HepG2 (cell line): ENCODE measurements around the gene TPPP2. TPM values are rescaled to one million over a fixed set of nuclear protein-coding genes. Genes with fewer than 3 reads are reported as not detected.

Experiments
- GATAD1 ChIP-seq: IDR thresholded peaks from 2 replicates; pipeline ENCODE4 v1.6.1; 2016; ENCODE audit warnings: missing genetic modification reagents, missing compliant biosample characterization
- HHEX ChIP-seq: IDR thresholded peaks from 2 replicates; pipeline ENCODE4 v1.6.1; 2016; ENCODE audit warnings: control low read depth
- KDM4B ChIP-seq: sonication (generic); formaldehyde crosslinking; IDR thresholded peaks from 2 replicates; pipeline ENCODE4 v1.4.0; 2020; ENCODE audit warnings: missing genetic modification reagents
- KLF9 ChIP-seq: IDR thresholded peaks from 2 replicates; pipeline ENCODE4 v1.6.1; 2016; ENCODE audit warnings: low read depth
- SAP130 ChIP-seq: IDR thresholded peaks from 2 replicates; pipeline ENCODE4 v1.6.1; 2016; ENCODE audit warnings: low read depth
- SIN3B ChIP-seq: fragments of 150-350 bp; IDR thresholded peaks from 2 replicates; pipeline ENCODE4 v1.6.1; 2014; ENCODE audit warnings: low read length
- SP5 ChIP-seq: IDR thresholded peaks from 2 replicates; pipeline ENCODE4 v1.6.1; 2016; ENCODE audit warnings: low read depth, borderline replicate concordance
- ZFYVE20 ChIP-seq: sonication (generic); formaldehyde crosslinking; IDR thresholded peaks from 2 replicates; pipeline ENCODE4 v1.8.0; 2023; ENCODE audit warnings: low read depth, mild to moderate bottlenecking, moderate library complexity, missing genetic modification reagents, borderline replicate concordance
- ZNF713 ChIP-seq: sonication (generic); formaldehyde crosslinking; IDR thresholded peaks from 2 replicates; pipeline ENCODE4 v1.4.0; 2020; ENCODE audit warnings: mild to moderate bottlenecking, missing genetic modification reagents
- polyA plus RNA-seq, 8 experiments: library from polyadenylated mRNA; depleted of rRNA in 3 of 8; stranded (reverse) in 7 of 8; unstranded in 1 of 8; fragments of >200 nt; fragmentation: Illumina TruSeq in 4 of 8; extraction: Trizol in 4 of 8; gene quantifications; 2 replicates each; pipeline versions ENCODE4 v1.2.1 to v1.2.3, GENCODE V29; 2011 to 2016; ENCODE audit warnings: low read depth in 4 of 8, missing spikeins in 1 of 8, mixed read lengths in 1 of 8; ENCODE audit not compliant: insufficient read depth in 1 of 8
- total RNA-seq, 5 experiments: library from RNA; depleted of rRNA; stranded (reverse); fragments of >200 nt; fragmentation: Illumina TruSeq; extraction: Trizol; gene quantifications; 2 replicates each; pipeline ENCODE4 v1.2.3, GENCODE V29; 2016; ENCODE audit warnings: low read depth in 1 of 5
- TF ChIP-seq, protein P1 (sequence below): sonication (generic); formaldehyde crosslinking; IDR thresholded peaks from 2 replicates; pipeline ENCODE4 v1.4.0; 2020; ENCODE audit warnings: missing genetic modification reagents
- TF ChIP-seq, protein P2 (sequence below): sonication (generic); formaldehyde crosslinking; IDR thresholded peaks from 2 replicates; pipeline ENCODE4 v1.8.0; 2022; ENCODE audit warnings: missing genetic modification reagents, mild to moderate bottlenecking, inconsistent platforms, borderline replicate concordance
- TF ChIP-seq, protein P3 (sequence below): sonication (generic); formaldehyde crosslinking; IDR thresholded peaks from 2 replicates; pipeline ENCODE4 v1.4.0; 2020; ENCODE audit warnings: missing genetic modification reagents
- TF ChIP-seq, protein P4 (sequence below), 2 experiments: sonication (generic) in 1 of 2; formaldehyde crosslinking in 1 of 2; IDR thresholded peaks; 2 replicates each; pipeline versions ENCODE4 v1.4.0 to v1.6.1; 2018 to 2020; ENCODE audit warnings: missing genetic modification reagents in 2 of 2, borderline replicate concordance in 1 of 2, low read depth in 1 of 2, mild to moderate bottlenecking in 1 of 2, missing biosample characterization in 1 of 2
- TF ChIP-seq, protein P5 (sequence below): sonication (generic); formaldehyde crosslinking; IDR thresholded peaks from 2 replicates; pipeline ENCODE4 v1.4.0; 2020; ENCODE audit warnings: low read depth, missing genetic modification reagents
- TF ChIP-seq, protein P6 (sequence below): sonication (generic); formaldehyde crosslinking; IDR thresholded peaks from 2 replicates; pipeline ENCODE4 v1.5.0; 2020; ENCODE audit warnings: missing genetic modification reagents

The TPPP2 gene
- total and polyA plus RNA-seq, 2 of the 13 experiments (the other 11 are each of a cell fraction or from before 2014, with no cell fraction given): 0.58 to 4.2 TPM

DNA sequence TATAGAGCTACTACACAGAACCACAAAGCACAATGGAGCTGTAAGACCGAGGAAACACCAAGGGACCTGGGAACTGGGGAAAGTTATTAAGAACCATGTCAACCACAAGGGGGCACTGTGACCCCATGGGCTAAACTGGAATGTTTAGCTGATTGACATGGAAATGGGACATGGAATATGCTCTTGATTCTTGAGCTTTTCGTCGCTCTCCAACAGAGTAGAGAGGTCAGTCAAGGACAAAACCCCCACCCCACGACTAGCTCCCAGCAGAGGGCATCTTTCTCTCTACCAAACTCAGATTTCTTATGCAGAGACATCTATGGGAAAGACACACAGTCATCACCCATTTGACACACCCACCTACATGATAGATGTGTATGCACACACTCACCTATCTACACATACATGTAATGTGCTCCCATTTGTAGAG lies 15.2 kb upstream of the TPPP2 start (continued):
- TF ChIP-seq, protein P1, sequence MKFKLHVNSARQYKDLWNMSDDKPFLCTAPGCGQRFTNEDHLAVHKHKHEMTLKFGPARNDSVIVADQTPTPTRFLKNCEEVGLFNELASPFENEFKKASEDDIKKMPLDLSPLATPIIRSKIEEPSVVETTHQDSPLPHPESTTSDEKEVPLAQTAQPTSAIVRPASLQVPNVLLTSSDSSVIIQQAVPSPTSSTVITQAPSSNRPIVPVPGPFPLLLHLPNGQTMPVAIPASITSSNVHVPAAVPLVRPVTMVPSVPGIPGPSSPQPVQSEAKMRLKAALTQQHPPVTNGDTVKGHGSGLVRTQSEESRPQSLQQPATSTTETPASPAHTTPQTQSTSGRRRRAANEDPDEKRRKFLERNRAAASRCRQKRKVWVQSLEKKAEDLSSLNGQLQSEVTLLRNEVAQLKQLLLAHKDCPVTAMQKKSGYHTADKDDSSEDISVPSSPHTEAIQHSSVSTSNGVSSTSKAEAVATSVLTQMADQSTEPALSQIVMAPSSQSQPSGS: peak; percentile 61
- TF ChIP-seq KLF9 (CRISPR knock-in tag) (peak; percentile 75; the same call in 1 of the 2 replicates), ZFYVE20 (CRISPR knock-in tag) (no peak), SP5 (peak; percentile 12; the same call in 1 of the 2 replicates), HHEX (CRISPR knock-in tag) (peak; percentile 50; the same call in 1 of the 2 replicates), SAP130 (peak; percentile 79), GATAD1 (CRISPR knock-in tag) (peak; percentile 57), ZNF713 (CRISPR knock-in tag) (0 out of 2 replicates have a peak, but pooled peaks have one; percentile 50), KDM4B (0 out of 2 replicates have a peak, but pooled peaks have one; percentile 65), SIN3B (peak; percentile 68; the same call in 1 of the 2 replicates)
- TF ChIP-seq, protein P2, sequence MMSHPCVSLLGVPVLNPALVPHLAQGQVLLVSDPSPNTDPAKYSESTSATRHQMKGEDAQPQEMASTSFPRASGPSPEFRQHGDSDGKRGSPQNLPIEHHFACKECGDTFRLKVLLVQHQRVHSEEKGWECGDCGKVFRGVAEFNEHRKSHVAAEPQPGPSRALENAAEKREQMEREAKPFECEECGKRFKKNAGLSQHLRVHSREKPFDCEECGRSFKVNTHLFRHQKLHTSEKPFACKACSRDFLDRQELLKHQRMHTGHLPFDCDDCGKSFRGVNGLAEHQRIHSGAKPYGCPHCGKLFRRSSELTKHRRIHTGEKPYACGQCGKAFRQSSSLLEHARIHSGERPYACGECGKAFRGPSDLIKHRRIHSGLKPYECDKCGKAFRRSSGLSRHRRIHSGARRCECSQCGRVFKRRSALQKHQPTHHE (CRISPR knock-in tag): no peak
- TF ChIP-seq, protein P3, sequence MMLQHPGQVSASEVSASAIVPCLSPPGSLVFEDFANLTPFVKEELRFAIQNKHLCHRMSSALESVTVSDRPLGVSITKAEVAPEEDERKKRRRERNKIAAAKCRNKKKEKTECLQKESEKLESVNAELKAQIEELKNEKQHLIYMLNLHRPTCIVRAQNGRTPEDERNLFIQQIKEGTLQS (CRISPR knock-in tag): 0 out of 2 replicates have a peak, but pooled peaks have one; percentile 27
- TF ChIP-seq, protein P4, sequence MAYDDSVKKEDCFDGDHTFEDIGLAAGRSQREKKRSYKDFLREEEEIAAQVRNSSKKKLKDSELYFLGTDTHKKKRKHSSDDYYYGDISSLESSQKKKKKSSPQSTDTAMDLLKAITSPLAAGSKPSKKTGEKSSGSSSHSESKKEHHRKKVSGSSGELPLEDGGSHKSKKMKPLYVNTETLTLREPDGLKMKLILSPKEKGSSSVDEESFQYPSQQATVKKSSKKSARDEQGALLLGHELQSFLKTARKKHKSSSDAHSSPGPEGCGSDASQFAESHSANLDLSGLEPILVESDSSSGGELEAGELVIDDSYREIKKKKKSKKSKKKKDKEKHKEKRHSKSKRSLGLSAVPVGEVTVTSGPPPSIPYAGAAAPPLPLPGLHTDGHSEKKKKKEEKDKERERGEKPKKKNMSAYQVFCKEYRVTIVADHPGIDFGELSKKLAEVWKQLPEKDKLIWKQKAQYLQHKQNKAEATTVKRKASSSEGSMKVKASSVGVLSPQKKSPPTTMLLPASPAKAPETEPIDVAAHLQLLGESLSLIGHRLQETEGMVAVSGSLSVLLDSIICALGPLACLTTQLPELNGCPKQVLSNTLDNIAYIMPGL (CRISPR knock-in tag; IDR thresholded peaks at IDR 0.05; ENCODE audit: borderline replicate concordance in 1 of 2, low read depth in 1 of 2): peak; percentile 61 to 87; a peak in 3 of 4 replicates
- TF ChIP-seq, protein P5, sequence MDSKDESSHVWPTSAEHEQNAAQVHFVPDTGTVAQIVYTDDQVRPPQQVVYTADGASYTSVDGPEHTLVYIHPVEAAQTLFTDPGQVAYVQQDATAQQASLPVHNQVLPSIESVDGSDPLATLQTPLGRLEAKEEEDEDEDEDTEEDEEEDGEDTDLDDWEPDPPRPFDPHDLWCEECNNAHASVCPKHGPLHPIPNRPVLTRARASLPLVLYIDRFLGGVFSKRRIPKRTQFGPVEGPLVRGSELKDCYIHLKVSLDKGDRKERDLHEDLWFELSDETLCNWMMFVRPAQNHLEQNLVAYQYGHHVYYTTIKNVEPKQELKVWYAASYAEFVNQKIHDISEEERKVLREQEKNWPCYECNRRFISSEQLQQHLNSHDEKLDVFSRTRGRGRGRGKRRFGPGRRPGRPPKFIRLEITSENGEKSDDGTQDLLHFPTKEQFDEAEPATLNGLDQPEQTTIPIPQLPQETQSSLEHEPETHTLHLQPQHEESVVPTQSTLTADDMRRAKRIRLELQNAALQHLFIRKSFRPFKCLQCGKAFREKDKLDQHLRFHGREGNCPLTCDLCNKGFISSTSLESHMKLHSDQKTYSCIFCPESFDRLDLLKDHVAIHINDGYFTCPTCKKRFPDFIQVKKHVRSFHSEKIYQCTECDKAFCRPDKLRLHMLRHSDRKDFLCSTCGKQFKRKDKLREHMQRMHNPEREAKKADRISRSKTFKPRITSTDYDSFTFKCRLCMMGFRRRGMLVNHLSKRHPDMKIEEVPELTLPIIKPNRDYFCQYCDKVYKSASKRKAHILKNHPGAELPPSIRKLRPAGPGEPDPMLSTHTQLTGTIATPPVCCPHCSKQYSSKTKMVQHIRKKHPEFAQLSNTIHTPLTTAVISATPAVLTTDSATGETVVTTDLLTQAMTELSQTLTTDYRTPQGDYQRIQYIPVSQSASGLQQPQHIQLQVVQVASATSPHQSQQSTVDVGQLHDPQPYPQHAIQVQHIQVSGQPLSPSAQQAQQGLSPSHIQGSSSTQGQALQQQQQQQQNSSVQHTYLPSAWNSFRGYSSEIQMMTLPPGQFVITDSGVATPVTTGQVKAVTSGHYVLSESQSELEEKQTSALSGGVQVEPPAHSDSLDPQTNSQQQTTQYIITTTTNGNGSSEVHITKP (CRISPR knock-in tag): peak; percentile 76; the same call in 1 of the 2 replicates
- TF ChIP-seq, protein P6, sequence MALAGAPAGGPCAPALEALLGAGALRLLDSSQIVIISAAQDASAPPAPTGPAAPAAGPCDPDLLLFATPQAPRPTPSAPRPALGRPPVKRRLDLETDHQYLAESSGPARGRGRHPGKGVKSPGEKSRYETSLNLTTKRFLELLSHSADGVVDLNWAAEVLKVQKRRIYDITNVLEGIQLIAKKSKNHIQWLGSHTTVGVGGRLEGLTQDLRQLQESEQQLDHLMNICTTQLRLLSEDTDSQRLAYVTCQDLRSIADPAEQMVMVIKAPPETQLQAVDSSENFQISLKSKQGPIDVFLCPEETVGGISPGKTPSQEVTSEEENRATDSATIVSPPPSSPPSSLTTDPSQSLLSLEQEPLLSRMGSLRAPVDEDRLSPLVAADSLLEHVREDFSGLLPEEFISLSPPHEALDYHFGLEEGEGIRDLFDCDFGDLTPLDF: no peak
